ENCODE results near the gene TLL2.

Gene TLL2

GRCh38 chr10:96507044-96507443 is 6.7 kb downstream of the TLL2 start:
- no peak for DNase-seq (ENCODE audit: low read depth)
- TF ChIP-seq CTCF (conservative IDR thresholded peaks at IDR 0.05; ENCODE audit: low read length), result no peak
- no peak overlapping the region for H3K4me3 ChIP-seq (ENCODE audit: low read length)

GRCh38 chr10:96505150-96506136 is 8.3 kb downstream of the TLL2 start:
- DNase-seq (ENCODE audit: low read depth), result no peak
- no peak for TF ChIP-seq CTCF (conservative IDR thresholded peaks at IDR 0.05; ENCODE audit: low read length)
- no peak overlapping the region for H3K4me3 ChIP-seq (ENCODE audit: low read length)

DNA sequence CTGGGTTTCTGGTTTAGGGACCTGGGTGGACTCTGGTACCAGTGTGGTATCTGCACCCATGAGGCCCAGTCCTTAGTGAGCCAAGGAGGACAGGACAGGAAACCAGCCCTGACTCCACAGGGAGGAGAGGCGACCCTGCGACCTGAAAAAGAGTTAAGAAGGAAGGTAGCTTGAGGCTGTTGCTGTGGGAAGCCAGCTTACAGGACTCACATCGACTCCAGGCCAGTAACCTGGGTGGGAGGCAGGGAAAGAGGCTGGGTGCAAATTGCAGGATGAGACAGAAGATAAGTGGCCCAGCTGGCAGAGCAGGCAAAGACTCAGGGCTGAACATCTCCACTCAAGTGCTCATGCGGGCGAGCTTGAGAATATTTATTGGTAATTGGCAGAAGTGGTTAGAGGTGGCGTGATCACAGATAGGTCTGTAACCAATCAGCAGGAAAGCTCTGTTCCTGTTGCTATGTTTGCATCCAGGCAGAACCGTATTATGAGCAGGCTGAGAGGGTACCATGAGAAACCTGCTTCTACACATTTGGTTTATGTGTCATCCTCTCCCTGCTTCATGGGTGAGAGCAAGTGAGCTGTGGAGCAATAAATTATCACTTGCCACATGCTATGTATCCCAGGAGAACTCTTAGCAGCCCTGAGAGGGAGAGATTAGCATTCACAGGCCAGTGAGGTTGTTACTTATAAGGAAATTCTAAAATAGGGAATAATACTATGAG is 11.0 kb downstream of the TLL2 start:
- no peak for DNase-seq (ENCODE audit: low read depth)
- no peak for TF ChIP-seq CTCF (conservative IDR thresholded peaks at IDR 0.05; ENCODE audit: low read length)
- no peak overlapping the region for H3K4me3 ChIP-seq (ENCODE audit: low read length)

GRCh38 chr10:96501985-96502384 is 11.7 kb downstream of the TLL2 start:
- DNase-seq (ENCODE audit: low read depth), result no peak
- H3K4me3 ChIP-seq (ENCODE audit: low read length), result no peak overlapping the region
- TF ChIP-seq CTCF (conservative IDR thresholded peaks at IDR 0.05; ENCODE audit: low read length), result no peak

GRCh38 chr10:96500519-96500918 is 13.2 kb downstream of the TLL2 start:
- no peak overlapping the region for H3K4me3 ChIP-seq (ENCODE audit: low read length)
- no peak for TF ChIP-seq CTCF (conservative IDR thresholded peaks at IDR 0.05; ENCODE audit: low read length)

DNA sequence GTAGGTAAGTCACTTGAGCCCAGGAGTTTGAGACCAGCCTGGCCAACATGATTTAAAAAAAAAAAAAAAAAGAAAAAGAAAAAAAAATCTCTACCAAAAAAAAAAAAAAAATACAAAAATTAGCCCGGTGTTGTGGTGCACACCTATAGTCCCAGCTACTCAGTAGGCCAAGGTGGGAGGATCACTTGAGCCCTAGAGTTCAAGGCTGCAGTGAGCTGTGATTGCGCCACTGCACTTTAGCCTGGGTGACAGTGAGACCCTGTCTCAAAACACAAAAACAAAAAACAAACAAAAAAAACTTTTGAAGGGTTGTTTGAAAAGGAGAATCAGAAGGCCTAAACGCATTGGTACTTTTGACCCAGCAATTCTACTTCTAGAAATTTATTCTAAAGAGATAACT is 13.7 kb downstream of the TLL2 start:
- H3K4me3 ChIP-seq (ENCODE audit: low read length), result no peak overlapping the region
- no peak for TF ChIP-seq CTCF (conservative IDR thresholded peaks at IDR 0.05; ENCODE audit: low read length)
- DNase-seq (ENCODE audit: low read depth), result no peak

More at GRCh38 chr10:96500519-96500918, 13.2 kb downstream of the TLL2 start:
- DNase-seq (ENCODE audit: low read depth), result no peak

All from AG10803 (cell line).